AG04450 (cell line): Measurements from ENCODE around the gene CSTPP1. TPM values are rescaled to one million over a fixed set of nuclear protein-coding genes. Genes with fewer than 3 reads are reported as not detected.

ENCODE experiments used
- CTCF ChIA-PET: fragments of 300-600, 350-600 bp; formaldehyde crosslinking; extraction: SDS; loops from one replicate; lab custom pipeline; 2022; ENCODE audit warnings: antibody characterized with exemption, inconsistent platforms; lab: Charles Lee
- POLR2A ChIA-PET: fragments of 350-600 bp; formaldehyde crosslinking; extraction: SDS; loops from one replicate; lab custom pipeline; 2021; ENCODE audit warnings: antibody characterized with exemption, inconsistent platforms; lab: Yijun Ruan, JAX
- DNase-seq: peaks from one replicate; pipeline ENCODE4 v3.0.0-alpha.2; 2011; ENCODE audit warnings: low read depth, low spot score
- H3K27ac ChIP-seq: one replicate; pipeline ENCODE4 v1.5.1; 2012; ENCODE audit warnings: low read depth, low read length, control low read depth
- H3K27me3 ChIP-seq: one replicate; pipeline ENCODE4 v1.6.0; 2012; ENCODE audit warnings: low read length; ENCODE audit not compliant: control insufficient read depth, insufficient read depth
- H3K4me3 ChIP-seq: 2 replicates; pipeline ENCODE4 v1.5.1; 2011; ENCODE audit warnings: mild to moderate bottlenecking, low read depth, low read length, control low read depth
- H3K9me3 ChIP-seq: 2 replicates; pipeline ENCODE4 v1.5.1; 2012; ENCODE audit warnings: low read length; ENCODE audit not compliant: control insufficient read depth, insufficient read depth
- polyA plus RNA-seq: library from polyadenylated mRNA; depleted of rRNA; stranded (reverse); fragments of >200 nt; gene quantifications from 2 replicates; pipeline ENCODE4 v1.2.3, GENCODE V29; 2011
- TF ChIP-seq, protein P1 (sequence below): IDR thresholded peaks from 2 replicates; pipeline ENCODE4 v1.5.1; 2011; ENCODE audit warnings: low read depth, low read length, control low read depth, inconsistent platforms

The CSTPP1 gene
- polyA plus RNA-seq, 1 experiment, result 30.2 TPM

DNA sequence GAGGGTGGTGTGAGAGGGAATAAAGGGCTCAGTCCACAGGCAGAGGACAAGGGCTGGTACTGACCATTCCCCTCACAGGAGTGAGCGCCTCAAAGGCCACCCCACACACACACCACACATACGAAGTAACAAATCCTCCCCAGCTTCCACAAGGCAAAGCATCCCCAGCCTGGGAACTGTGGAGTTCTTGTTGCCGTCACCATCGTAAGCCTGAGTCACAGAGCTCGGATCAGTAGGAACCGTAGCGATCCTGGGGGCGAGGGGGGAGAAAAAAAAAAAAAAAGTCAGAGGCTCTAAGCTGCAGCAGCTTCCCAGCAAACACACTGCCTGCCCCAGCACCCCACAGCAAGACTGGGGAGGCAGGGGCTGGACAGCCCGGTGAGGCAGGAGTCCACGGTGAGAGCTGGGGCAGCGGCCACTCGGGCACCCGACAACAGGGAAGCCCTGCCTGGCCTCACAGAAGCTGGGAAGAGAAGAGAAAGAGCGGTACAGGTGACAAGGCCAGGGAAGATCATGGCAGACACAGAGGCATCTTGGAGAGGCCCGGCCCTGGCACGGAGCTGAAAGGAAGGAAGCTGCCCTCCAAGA lies 228.8 kb downstream of the CSTPP1 start:
- TF ChIP-seq, protein P1, sequence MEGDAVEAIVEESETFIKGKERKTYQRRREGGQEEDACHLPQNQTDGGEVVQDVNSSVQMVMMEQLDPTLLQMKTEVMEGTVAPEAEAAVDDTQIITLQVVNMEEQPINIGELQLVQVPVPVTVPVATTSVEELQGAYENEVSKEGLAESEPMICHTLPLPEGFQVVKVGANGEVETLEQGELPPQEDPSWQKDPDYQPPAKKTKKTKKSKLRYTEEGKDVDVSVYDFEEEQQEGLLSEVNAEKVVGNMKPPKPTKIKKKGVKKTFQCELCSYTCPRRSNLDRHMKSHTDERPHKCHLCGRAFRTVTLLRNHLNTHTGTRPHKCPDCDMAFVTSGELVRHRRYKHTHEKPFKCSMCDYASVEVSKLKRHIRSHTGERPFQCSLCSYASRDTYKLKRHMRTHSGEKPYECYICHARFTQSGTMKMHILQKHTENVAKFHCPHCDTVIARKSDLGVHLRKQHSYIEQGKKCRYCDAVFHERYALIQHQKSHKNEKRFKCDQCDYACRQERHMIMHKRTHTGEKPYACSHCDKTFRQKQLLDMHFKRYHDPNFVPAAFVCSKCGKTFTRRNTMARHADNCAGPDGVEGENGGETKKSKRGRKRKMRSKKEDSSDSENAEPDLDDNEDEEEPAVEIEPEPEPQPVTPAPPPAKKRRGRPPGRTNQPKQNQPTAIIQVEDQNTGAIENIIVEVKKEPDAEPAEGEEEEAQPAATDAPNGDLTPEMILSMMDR, result no peak
- Histone ChIP-seq H3K4me3 (no peak overlapping the region), H3K9me3 (no peaks in the 10 kb centered on the region), H3K27me3 (no peaks in the 10 kb centered on the region), H3K27ac (no peak overlapping the region)
- ChIA-PET POLR2A (interaction anchor here (0.6 to 0.7 kb wide), 2 partner anchors 10 to 19 kb away, joined by 6 read pairs; no protein-coding TSS in a partner anchor), CTCF (interaction anchor here (0.7 to 1.0 kb wide), 2 partner anchors 14 to 37 kb away, joined by 3 read pairs; no protein-coding TSS in a partner anchor)
- no peak for DNase-seq

- DNase-seq, result no peak
- Histone ChIP-seq H3K27me3 (no peaks in the 10 kb centered on the region), H3K27ac (no peak overlapping the region), H3K9me3 (no peaks in the 10 kb centered on the region), H3K4me3 (no peak overlapping the region)
- TF ChIP-seq, protein P1, result no peak
- CTCF ChIA-PET, result no interaction called here
- POLR2A ChIA-PET, result no interaction called here
These were observed 229.8 kb downstream of the CSTPP1 start for GRCh38 chr11:47166368-47166767.

DNA sequence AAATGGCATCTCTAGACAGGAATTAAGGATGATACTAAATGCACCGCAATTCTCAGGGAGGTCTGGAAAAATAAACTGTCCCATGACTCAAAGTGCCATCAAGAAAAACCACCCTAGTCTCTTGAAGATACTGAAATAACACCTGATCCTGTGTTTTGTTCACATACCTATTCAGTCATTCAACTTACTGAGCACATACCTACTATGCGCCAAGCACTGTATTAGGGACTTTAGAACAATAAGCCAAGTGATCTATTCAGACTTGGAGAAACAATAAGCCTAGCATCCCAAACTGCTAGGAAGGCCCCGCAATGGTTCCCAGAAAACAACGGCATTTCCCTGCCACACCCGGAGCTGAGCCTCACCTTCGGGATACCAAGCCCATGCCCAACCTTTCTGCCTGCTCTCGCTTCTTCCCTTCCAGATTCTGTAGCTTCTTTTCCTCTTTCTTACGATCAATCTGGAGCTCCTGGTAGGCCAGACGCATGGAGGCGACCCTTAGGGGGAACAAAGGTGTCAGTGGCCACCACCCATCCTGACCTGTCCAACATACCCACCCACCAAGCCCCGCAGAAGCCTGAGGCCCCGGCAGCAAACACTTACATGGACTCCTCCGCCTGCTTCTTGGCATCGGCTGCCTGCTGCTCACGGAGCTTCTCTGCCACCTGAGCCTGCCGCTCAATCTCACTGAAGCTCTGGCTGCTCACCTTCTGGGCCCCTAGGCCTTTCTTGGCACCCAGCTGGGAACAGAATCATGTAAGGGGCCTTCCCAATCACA lies 234.7 kb downstream of the CSTPP1 start:
- POLR2A ChIA-PET, result no interaction called here
- H3K27ac ChIP-seq, result no peak overlapping the region
- H3K4me3 ChIP-seq, result no peak overlapping the region
- TF ChIP-seq, protein P1, result no peak
- DNase-seq, result no peak
- H3K9me3 ChIP-seq, result no peaks in the 10 kb centered on the region; the same call in 1 of the 2 replicates
- H3K27me3 ChIP-seq, result no peaks in the 10 kb centered on the region
- CTCF ChIA-PET, result interaction anchor here (1.7 to 2.7 kb wide), 2 partner anchors 10 to 184 kb away, joined by 8 to 9 read pairs; no protein-coding TSS in a partner anchor

- no peak overlapping the region for H3K27ac ChIP-seq
- no peak for DNase-seq
- TF ChIP-seq, protein P1, result no peak
- ChIA-PET POLR2A (interaction anchor here (0.5 kb wide), 1 partner anchor 64 kb away, joined by 4 read pairs; no protein-coding TSS in a partner anchor), CTCF (interaction anchor here (1.7 to 2.7 kb wide), 2 partner anchors 10 to 183 kb away, joined by 8 to 9 read pairs; no protein-coding TSS in a partner anchor)
- H3K9me3 ChIP-seq, result no peaks in the 10 kb centered on the region; the same call in 1 of the 2 replicates
- no peak overlapping the region for H3K4me3 ChIP-seq
- H3K27me3 ChIP-seq, result no peaks in the 10 kb centered on the region
These were observed 235.3 kb downstream of the CSTPP1 start for GRCh38 chr11:47171856-47172255.
